ENCODE measurements around the gene BAIAP2L1.

DNA sequence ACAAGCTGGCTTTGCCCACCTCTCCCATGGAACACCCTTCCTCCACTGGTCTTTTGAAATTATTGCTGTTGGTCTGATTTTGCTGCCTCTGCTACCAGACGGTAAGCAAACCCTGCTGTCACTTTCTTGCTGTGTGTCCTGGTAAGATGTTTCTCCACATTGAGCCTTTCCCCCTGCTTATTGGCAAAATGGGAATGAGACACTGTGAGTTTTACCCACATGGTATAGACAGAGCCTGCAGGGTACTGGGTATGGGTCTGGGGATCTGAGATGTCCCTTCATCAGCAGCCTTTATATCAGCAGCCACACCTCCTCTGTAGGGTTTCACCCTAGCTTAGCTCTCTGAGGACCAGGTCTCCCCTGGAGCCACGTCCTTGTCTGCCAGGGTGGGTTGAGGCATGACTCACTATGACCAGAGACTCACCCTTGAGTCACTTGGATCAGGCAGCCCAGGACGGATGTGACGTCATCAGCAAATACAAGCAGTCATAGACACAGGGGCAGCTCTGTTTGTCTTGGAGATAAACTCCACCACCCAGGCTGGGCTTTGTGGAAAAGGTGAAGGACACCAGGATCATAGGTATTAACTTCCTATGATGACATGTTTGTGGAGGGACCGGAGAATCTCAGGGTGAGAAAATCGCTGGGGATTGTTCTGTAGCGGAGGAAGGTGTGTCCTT, 17.9 kb upstream of the BAIAP2L1 start:
- TF ChIP-seq, protein P1, sequence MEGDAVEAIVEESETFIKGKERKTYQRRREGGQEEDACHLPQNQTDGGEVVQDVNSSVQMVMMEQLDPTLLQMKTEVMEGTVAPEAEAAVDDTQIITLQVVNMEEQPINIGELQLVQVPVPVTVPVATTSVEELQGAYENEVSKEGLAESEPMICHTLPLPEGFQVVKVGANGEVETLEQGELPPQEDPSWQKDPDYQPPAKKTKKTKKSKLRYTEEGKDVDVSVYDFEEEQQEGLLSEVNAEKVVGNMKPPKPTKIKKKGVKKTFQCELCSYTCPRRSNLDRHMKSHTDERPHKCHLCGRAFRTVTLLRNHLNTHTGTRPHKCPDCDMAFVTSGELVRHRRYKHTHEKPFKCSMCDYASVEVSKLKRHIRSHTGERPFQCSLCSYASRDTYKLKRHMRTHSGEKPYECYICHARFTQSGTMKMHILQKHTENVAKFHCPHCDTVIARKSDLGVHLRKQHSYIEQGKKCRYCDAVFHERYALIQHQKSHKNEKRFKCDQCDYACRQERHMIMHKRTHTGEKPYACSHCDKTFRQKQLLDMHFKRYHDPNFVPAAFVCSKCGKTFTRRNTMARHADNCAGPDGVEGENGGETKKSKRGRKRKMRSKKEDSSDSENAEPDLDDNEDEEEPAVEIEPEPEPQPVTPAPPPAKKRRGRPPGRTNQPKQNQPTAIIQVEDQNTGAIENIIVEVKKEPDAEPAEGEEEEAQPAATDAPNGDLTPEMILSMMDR (IDR thresholded peaks at IDR 0.05) = no peak
- no peak for TF ChIP-seq POLR2A (IDR thresholded peaks at IDR 0.05)

Data from adrenal gland (tissue), 5 donors.